Dermis microvascular lymphatic vessel endothelial cell (primary cell): Measurements from ENCODE around the gene ALX1. TPM values are rescaled to one million over a fixed set of nuclear protein-coding genes. Genes with fewer than 3 reads are reported as not detected.
A peak's percentile ranks its signal among the peaks of the same experiment; 100 is the strongest.

Experiments
- DNase-seq, 2 donors: peaks; one replicate each; pipeline versions ENCODE4 v3.0.0 to v3.0.0-alpha.2; 2010; ENCODE audit warnings: low read depth in 2 of 2
- total RNA-seq: library from RNA; depleted of rRNA; stranded (reverse); fragments of >200 nt; gene quantifications from 2 replicates; pipeline ENCODE4 v1.2.1, GENCODE V29; 2014

ALX1 gene
- not detected in 2 replicates for total RNA-seq

DNA sequence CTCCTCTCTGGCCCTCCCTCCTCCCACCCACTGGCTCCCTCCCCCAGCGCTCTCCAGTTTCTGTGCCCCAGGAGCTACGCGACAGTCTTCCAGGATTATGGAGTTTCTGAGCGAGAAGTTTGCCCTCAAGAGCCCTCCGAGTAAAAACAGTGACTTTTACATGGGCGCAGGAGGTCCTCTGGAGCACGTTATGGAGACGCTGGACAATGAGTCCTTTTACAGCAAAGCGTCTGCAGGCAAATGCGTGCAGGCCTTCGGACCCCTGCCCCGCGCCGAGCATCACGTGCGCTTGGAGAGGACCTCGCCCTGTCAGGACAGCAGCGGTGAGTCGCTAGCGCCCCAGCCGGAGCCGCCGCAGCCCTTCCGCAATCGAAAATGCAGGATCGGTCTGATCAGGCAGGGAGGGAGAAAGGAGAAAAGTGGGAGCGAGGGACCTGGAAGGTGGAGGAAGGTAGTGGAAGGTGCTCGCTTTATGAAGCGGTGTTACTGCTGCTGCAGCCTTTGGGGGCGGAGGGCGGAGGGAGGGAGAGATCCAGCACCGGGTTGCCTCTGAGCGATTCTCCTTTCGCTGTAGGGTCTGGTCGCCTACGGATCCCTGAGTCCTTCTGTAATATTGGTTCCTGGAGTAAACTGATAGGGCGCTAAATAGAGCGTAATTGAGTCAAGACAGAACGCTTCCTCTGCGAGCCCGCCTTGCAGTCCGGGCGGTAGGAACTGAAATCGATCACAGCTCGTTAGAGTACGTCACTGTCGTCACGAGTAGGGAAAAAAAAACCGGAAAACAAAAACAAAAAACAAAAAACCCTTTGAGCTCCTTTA is at the start of gene ALX1:
Gene ALX1, plus strand, starts transcription at position 56 of the 819 bp plus-strand sequence. Its CDS starts 42 bp downstream, at position 98.
- DNase-seq: peak in 1 of 2 donors; percentile 26

GRCh38 chr12:85237327-85237726 is 42.7 kb upstream of the ALX1 start:
- no peak for DNase-seq

DNA sequence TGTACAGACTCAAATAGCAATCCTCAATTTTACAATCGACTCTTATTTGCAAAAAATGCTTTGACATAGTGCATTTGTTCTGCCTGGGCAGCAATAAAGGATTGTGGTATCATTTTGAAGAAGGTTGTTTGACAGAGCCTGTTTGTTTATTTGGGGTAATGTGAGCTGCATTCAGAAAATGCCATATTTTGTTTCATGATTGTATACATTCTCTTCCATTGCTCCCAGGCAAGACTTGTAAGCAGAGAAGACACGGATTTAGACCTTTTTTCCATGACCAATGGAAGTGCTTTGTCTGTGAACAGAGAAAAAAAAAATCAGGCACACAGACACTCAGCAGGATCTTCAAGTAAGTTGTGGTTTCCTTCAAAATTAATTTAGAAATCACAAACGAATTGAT is 35.5 kb upstream of the ALX1 start:
- DNase-seq: no peak

DNA sequence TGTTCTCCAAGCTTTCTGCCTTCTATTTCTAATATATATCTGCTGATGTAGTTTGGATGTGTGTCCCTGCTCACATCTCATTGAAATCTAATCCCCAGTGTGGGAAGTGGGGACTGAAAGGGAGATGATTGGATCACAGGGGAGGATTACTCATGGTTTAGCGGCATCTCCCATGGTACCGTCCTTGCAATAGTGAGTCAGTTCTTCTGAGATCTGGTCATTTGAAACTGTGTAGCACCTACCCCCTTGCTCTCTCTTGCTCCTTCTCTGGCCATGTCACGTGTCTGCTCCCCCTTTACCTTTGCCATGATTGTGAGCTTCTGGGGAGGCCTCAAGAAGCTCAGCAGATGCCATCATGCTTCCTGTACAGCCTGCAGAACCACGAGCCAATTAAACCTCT is 26.2 kb upstream of the ALX1 start:
- no peak for DNase-seq

DNA sequence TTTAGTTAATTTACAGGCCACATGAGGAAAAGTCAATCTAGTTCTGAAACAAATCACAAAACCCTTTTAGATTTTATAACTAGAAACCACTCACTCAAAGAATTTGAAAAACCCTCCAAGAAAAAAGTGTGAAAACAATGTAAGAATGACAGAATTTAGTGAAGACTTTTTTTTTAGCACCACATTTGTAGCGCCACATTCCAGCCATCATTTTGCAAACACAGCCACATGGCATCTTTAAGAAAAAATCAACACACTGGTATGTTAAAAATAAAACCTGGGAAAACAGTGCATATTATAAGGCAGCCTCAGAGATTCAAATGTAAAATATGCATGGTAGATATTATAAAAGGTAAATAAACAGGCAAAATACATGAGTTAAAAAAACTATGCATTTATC is 22.3 kb upstream of the ALX1 start:
- DNase-seq: no peak

- no peak for DNase-seq
These were observed 19.6 kb upstream of the ALX1 start for GRCh38 chr12:85260447-85260846.

DNA sequence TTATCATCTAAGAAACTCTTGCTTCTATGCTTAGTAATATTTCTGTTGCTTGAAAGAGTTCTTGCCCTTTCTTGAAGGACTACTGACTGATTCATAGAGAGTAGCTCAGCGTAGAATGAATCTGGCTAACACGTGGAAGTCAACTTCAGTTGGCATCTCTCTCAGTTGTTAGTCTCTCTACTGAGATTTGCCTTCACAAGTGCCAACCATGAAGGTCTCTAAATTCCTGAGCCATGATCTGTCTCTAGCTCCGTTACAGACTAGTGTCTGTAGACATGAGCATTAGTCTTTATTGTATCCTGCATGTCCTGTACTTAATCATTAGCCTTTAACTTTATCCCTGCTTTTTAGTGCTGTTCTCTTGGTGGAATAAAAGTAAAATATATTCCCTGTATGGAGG is 19.1 kb upstream of the ALX1 start:
- DNase-seq: no peak

- no peak for DNase-seq
These were observed 13.7 kb upstream of the ALX1 start for GRCh38 chr12:85266356-85266755.

DNA sequence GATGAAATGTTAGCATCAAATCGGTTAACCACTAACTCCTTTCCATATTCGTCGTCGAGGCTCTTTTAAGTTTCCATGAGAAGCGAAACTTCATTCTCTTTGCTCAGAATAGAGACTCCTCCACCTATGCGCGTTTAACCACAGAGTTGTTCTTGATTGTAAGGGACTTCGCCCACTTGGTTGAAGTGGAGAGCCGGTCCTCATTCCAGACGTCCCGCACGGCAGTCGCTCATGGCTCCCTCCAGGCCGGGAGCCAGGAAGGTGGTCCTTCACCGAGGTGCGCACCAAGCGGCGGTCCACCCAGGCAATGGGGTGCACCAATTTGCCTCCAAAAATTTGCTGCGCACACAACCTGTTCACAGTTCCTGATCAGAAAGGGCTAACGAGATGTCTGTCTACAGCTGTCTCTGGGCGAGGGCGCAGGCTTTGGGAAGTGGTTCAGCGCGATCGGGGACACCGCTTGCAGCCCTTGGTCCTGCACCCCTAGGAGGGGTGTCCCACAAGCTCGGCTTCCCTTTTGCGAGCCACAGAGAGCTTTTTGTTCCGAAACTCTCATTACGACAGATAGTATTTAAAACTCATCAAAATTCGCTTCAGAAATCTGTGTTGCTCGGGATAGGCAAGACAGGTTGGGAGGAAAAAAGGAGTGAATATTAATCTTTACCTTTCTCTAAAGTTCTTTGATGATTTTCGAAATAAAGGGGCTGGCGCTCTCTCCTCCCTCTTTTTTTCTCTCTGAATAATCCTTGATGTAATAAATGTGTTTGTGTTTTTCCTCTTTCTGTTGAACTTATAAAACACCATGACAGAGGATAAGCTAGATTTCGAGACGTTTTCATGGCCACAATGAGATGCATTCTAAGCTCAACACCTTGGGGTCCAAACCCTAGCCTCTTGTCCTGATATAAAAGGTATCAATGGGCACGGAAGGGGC is 6.4 kb upstream of the ALX1 start:
- DNase-seq: no peak

DNA sequence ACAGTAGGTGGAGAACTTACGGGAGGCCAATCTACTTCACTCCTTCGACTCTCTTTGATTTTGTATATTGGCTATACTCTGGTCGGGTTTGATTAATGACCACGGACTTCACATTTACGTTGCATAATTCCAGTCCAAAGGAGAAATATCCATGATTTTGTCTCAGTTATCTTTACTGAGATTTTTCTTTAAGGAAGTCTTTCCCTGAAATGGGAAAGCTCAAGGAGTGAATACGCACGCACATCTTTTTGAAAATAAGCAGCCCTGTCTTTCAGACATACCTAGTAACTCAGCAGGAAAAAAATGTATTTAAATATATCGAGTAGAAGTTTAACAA is 5.7 kb upstream of the ALX1 start:
- DNase-seq: no peak

DNA sequence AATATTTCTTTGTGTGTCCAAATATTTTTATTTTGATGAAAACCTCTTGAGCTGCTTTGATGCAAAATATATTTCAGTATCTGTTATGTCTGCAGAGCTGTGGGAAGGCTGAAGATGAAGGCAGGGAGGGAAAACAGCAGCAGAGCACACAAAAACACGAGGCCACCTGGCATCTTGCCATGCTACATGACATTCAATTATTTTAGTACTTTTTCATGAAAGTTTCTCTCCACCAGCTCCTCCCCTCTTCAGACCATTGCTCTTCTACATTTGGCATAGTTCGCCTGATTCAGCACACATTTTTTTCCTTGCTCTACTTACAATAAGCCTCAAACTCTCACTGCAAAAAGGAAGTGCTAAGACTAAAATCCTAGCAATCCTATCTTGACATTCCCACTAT is 4.6 kb upstream of the ALX1 start:
- no peak for DNase-seq

GRCh38 chr12:85277191-85277590 is 2.8 kb upstream of the ALX1 start:
- DNase-seq: no peak

- no peak for DNase-seq
These were observed 2.0 kb upstream of the ALX1 start for GRCh38 chr12:85277900-85278597.

- DNase-seq: no peak
These were observed 1.2 kb upstream of the ALX1 start for GRCh38 chr12:85278598-85279448.

GRCh38 chr12:85279449-85280164 is 413 bp upstream of the ALX1 start:
- no peak for DNase-seq

DNA sequence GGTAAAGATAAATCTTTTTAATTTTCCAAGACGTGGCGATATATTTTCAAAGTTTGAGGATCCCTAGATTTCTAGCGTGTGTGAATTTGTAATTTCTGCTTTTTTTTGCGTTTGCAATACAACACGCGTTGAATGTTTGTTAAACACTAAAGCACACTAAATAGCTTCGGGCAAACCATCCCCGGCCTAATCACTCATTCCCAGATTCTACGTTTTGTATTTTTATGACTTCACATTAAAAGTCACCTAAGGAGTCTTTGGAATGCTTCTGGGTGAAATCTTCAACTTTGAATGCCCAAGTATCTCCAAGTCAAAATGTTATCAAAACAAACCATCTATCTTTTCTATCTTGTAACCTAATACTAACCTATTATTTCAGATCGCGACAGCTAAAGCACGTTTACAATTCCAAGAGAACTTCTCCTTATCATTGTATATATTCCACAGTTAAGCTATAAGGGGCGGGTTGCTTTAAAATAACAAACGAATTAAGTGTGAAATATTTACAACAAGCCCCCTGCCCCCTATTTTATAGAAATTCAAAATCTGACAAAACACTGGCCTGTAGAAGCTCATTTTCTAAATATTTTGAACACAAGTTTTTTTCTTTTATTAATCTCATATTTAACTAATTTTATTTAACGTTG is 1.1 kb downstream of the ALX1 start:
- no peak for DNase-seq

- DNase-seq: no peak
These were observed 1.8 kb downstream of the ALX1 start for GRCh38 chr12:85281636-85282312.

GRCh38 chr12:85283560-85283959 is 3.5 kb downstream of the ALX1 start:
- DNase-seq: no peak

DNA sequence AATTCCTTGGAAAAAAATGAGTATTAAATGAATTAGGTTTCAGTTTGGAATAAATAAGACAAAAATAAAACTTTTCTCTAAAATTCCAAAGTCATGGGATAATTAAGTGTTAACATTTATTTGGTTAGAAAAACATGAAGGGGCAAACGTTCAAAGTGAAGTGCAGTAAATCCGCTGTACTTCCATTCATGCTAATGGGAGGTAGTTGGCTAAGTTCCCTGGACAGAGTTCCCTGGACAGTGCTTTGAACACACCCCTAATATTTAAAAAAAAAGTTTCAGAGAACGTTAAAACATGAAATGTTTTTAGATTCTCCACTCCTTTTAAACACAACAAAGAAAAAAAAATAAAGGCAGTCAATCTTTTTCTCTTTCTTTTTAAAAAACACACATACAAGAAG is 16.3 kb downstream of the ALX1 start:
- DNase-seq: no peak
